Limb (tissue), 2 donors: Measurements from ENCODE around the gene WDR45B.
A peak's percentile ranks its signal among the peaks of the same experiment; 100 is the strongest.

ENCODE experiments used
- DNase-seq, 2 donors: peaks; one replicate each; pipeline ENCODE4 v3.0.0-alpha.2; 2016; ENCODE audit errors: extremely low spot score in 2 of 2

WDR45B gene

GRCh38 chr17:82630212-82630611 is 18.0 kb downstream of the WDR45B start:
- DNase-seq, result no peak

DNA sequence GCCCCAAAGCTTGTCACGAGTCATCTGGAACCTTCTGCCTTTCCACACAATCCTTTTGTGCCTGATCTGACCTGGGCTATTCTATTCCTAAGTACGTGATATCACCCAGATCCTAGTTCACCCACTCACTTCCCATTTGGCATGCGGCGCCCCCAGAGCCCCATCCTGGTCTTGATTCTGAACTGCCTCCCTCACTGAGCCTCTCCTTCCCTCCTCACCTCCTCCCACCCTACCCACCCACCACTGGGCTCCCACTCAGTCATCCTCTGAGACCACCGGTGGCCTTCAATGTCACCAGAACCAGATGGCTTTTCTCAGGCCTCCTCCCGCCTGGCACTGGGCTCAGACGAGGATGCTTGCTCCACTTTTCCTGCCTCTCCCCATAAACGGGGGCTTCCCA is 18.5 kb downstream of the WDR45B start:
- no peak for DNase-seq

DNA sequence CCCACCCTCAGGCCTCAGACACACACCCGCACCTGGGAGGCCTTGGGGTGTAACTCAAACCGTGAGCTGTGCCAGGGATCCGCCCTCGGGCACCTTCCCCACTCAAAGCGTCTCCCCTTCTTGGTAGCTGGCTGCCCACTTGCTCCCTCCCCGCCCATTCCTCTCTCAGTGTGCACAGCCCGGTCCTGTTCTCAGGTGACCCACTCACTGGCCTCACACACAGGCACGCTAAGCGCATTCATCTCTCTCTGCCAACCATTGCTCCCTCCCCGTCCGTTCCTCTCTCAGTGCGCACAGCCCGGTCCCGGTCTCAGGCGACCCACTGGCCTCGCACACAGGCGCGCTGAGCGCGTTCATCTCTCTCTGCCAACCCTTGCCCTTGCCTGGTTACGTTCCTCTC is 20.8 kb downstream of the WDR45B start:
- no peak for DNase-seq

DNA sequence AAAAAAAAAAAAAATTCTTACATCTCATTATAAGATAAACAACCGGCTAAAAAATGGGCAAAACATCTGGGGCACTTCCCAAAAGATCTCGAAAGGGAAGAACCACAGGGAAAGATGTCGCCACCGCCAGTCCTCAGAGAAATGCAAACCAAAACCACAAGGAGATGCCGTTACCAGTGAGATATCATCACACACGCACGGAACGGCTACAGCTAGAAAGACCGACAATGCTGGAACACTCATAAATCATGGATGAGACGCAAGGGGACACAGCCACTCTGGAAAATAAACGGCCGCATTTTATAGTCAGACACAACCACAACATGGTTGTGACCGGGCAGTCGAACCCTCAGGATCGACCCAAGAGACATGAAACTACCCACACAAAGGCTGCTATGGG is 24.5 kb downstream of the WDR45B start:
- DNase-seq, result no peak

DNA sequence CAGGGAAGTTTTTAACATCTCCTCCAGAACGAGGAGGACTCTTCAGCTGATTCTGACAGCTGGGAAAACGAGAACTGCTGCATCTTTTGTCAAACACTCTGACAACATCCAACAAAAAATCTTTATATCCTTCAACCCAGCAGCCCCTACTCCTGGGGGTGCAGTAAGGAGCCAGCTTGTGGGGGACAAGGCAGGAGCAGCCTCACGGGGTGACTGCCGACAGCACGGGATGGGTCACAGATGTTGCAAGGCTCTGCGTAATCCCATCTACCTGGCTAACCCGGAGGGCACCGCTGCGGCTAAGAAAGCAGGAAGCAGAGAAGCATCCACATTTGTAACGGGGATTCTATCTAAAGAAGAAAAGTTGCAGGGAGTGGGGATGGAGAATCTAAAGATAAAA is 28.6 kb downstream of the WDR45B start:
- no peak for DNase-seq

DNA sequence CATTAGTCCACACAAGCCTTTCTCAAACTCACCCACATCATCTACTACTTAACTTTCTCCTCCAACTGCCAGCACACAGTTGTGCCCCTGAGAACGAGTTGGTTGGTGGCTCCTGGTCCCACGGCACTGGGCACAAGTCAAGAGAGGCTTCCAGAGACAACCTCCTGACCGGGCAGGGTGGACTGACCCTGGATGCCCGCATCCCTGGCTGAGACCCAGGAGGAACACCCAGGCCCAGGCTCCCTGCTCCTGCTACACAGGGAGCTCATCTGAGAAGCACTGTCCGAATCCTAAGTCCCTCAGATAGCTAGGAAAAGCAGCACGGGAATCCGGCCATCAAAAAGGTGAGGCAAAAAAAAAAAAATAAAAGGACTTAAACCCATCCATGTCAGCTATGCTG is 29.0 kb downstream of the WDR45B start:
- no peak for DNase-seq

GRCh38 chr17:82616021-82616711 is 32.1 kb downstream of the WDR45B start:
- DNase-seq, result no peak

- no peak for DNase-seq
These were observed 32.9 kb downstream of the WDR45B start for GRCh38 chr17:82615084-82616020.

- DNase-seq, result no peak
These were observed 34.1 kb downstream of the WDR45B start for GRCh38 chr17:82614095-82614631.

DNA sequence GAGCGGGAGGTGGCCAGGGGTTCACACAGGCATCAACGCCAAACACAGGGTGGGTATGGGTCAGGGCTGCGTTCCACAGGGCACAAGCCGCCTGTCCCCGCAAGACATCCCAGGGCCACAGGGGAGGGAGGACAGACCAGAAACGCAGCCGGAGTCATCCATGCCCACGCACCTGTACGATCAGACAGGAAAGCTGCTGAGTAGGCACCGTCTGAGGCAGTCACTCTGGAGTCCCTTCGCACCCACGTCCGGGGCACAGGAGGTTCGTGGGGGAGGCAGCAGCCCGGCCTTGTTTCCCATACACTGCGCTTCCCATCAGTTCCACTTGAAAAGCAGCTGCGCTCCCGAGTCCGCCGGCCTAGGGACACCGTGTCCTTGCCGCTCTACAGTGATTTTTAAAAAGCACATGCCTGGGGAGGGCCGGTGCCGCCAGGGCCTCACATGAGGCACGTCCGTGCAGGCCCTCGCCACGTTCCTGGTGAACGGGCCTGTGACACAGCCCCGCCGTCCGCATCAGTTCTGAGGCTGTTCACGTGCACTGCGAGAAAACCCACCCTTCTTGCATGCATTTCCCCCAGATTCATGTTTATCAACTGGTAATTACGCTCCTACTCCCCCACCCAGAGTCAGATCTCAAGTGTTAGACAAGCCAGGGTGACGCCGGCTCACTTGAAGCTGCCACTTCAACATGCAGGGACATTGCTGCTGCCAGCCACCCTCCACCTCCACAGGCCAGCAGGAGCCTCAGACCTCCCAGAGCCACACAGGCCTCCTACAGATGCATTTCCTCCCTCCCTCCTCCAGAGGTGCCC is 34.8 kb downstream of the WDR45B start:
- no peak for DNase-seq

DNA sequence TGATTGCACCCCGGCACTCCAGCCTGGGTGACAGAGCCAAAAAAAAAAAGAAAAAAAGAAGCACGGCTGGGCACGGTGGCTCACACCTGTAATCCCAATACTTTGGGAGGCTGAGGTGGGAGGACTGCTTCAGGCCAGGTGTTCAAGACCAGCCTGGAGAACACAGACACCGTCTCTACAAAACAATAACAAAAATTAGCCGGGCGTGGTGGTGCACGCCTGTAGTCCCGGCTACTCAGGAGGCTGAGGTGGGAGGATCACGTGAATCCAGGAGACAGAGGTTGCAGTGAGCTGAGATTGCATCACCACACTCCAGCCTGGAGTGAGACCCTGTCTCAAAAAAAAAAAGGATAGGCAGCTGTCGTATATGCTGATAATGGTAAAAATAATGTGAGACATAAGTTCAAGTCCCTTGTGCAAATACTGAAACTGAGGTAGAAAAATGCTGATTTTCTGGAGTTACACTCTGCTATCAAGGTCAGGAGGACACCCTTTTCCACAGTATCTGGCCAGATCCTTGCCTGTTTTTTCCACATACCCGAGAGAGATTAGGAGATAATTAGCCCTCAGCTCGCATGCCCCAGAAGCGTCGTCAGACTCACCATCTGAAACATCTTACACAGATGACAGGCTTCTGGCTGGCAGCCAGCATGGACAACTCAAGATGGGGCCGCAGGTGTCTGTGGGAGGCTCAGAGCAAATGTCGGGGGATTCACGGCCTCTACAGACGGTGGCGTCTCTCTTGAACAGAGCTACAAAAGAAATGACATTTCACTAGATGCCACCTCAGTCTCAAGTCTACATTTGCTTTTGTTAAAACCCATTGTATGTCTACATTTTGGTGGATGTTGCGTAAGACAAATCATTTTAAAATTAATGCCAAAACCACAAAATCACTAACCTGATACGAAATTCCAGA is 36.8 kb downstream of the WDR45B start:
- peak in 1 of 2 donors; percentile 66 for DNase-seq

DNA sequence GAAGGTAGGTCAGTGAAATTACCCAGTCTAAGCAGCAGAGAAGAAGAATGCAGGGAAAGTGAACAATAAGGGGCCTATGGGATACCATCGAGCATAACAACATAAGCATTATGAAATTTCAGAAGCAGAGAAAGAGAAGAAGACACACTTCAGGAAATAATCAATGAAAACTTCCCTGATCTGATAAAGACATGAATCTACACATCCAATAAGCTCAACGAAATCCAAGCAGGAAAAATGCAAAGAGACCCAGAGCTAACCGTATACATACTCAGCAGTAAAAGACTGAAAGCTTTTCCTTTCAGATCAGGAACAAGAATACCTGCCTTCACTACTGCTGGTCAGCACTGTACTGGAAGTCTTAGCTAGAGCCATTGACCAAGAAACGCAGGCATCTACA is 38.6 kb downstream of the WDR45B start:
- DNase-seq, result no peak

DNA sequence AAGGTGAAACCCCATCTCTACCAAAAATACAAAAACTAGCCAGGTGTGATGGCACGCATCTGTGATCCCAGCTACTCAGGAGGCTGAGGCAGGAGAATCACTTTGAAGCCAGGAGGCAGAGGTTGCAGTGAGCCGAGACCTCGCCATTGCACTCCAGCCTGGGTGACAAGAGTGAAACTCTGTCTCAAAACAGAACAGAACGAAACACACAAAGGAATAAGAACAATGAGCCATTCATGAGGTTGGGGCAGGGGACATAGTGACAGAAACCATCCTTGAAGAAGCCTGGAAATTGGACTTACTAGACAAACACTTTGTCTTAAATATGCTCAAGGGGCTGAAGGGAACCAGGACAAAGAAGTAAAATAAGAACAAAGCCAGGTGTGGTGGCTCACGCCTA is 39.4 kb downstream of the WDR45B start:
- no peak for DNase-seq

GRCh38 chr17:82605939-82606600 is 42.2 kb downstream of the WDR45B start:
- no peak for DNase-seq

DNA sequence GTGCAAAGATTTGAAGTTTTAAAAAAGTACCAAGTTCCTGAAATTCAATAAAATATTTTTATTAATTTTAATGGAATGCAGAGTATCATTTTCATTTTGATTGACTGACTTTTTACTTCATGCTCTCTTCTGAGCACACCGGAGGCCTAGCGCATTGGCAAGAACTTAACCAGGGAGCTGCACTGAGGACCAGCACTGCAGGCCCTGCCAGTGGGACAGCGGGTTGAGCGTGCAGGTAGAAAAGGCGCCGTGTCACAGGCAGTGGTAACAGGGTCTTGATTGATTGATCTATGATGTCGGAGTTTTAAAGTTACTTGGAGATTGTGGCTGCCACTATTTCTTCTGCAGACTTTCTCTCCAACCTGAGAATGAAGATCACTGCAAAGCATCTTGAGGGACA is 43.7 kb downstream of the WDR45B start:
- DNase-seq, result no peak

DNA sequence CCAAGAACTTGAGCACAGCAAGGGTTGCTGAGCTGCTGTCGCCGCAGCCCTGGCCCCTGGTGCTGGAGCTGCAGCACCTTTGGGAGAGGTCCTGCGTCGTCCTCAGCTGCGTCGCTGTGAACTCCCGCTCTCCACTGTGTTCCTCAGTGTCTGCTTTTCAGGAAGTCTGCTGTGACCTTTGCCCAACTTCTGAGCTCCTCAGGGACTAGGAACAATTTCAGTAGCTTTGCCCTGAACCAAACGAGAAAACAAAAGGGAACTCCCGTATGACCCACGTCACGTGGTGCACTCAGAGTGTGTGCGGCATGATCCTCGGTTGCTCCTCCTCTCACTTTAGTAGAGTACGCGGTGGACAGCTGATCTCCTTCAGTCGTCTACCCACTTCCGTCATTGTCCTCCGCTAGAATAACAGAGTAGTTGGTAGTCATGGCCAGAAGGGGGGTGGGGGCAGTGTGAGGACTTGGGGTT is 44.2 kb downstream of the WDR45B start:
- DNase-seq, result no peak

- DNase-seq, result no peak
These were observed 45.1 kb downstream of the WDR45B start for GRCh38 chr17:82602986-82603710.

- no peak for DNase-seq
These were observed 45.8 kb downstream of the WDR45B start for GRCh38 chr17:82602487-82602886.

DNA sequence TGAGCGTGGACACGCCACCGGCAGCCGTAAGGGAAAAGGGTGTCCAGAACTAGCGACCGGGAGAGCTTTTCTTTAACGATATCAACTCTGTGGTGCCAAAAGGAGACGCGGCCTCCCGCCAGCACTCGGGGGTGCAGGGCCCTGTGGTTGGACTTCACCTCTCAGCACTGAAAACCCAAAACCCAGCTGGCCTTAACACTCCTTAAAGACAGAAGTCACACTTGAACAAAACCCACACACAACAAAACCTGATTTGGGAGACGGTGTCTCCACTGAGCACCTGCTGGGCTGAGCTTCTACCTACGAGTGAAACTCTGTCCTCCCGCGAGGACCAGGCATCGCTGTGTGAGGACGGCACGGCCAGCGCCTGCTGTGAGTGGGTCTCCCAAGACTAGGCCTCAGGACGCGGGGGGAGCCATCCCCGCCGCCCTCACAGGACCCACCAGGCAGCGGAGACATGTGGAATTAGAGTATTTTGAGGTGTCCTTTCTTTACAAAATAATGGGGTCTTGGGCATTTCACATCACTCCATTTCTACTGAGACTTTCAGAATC is 46.7 kb downstream of the WDR45B start:
- DNase-seq, result no peak
